ENCODE measurements around the gene ANKRD10. TPM values are rescaled to one million over a fixed set of nuclear protein-coding genes. Genes with fewer than 3 reads are reported as not detected.

Gene ANKRD10
- total and polyA plus RNA-seq, 2 donors (not counting 3 experiments of a cell fraction or from before 2014, with no cell fraction given): 44.5 to 94.1 TPM

- intact Hi-C loops (cut with micrococcal nuclease): no loop called here
- H3K27me3 ChIP-seq (ENCODE audit: control insufficient read depth in 2 of 2, insufficient read depth in 2 of 2, low read length in 2 of 2): no peaks in the 10 kb centered on the region
- no peaks in the 10 kb centered on the region for H3K9me1 ChIP-seq (replicated peaks; ENCODE audit: control insufficient read depth, extremely low read depth, insufficient read depth, low read length)
- H3K9ac ChIP-seq (replicated peaks; ENCODE audit: extremely low read depth, insufficient read depth, low read length): no peak overlapping the region
- TF ChIP-seq POLR2A (IDR thresholded peaks at IDR 0.05; ENCODE audit: low read depth, low read length) (no peak), JUN (IDR thresholded peaks at IDR 0.05; ENCODE audit: borderline replicate concordance, insufficient read depth, insufficient read length, low read depth) (no peak), EZH2 (IDR thresholded peaks at IDR 0.05; ENCODE audit: borderline replicate concordance, low read depth, low read length, severe bottlenecking) (no peak), FOS (IDR thresholded peaks at IDR 0.05; ENCODE audit: borderline replicate concordance, insufficient read depth, low read length) (no peak), GATA2 (IDR thresholded peaks at IDR 0.05; ENCODE audit: insufficient read depth, insufficient read length, low read depth, low read length) (no peak), MAX (IDR thresholded peaks at IDR 0.05; ENCODE audit: insufficient read depth, insufficient read length) (no peak), MYC (IDR thresholded peaks at IDR 0.05; ENCODE audit: low read depth, low read length) (no peak), POLR2AphosphoS5 (IDR thresholded peaks at IDR 0.05; ENCODE audit: insufficient read depth, low read depth, low read length) (no peak), CTCF (IDR thresholded peaks at IDR 0.05; ENCODE audit: extremely low read depth in 1 of 2, insufficient read depth in 1 of 2, low read depth in 1 of 2, low read length in 2 of 2) (no peak)
- DNase-seq (ENCODE audit: low read depth, low spot score) (no peak), FAIRE-seq (no peak)
- H3K4me2 ChIP-seq (ENCODE audit: insufficient read depth, low read length): no peak overlapping the region
- no peaks in the 10 kb centered on the region for H4K20me1 ChIP-seq (replicated peaks; ENCODE audit: control insufficient read depth, extremely low read depth, insufficient read depth, low read length)
- dilution Hi-C loops (cut with MboI; ENCODE audit: extremely low pct_ligation_motif_present, low sequenced_read_pairs): no loop called here
- no TSS peak for BruUV-seq (replicated peaks)
- POLR2A ChIA-PET: no interaction called here
- H3K36me3 ChIP-seq (ENCODE audit: control insufficient read depth in 2 of 2, extremely low read depth in 1 of 2, insufficient read depth in 2 of 2, low read length in 2 of 2): no peaks in the 10 kb centered on the region
- H3K4me3 ChIP-seq (replicated peaks in 1 of 3; ENCODE audit: insufficient read depth in 1 of 3, low read depth in 1 of 3, low read length in 3 of 3): no peak overlapping the region
- CTCF ChIA-PET: interaction anchor here (1.4 kb wide), 1 partner anchor 200 kb away, joined by 4 read pairs; no protein-coding TSS in a partner anchor
- no peak overlapping the region for H2AFZ ChIP-seq (ENCODE audit: low read depth, low read length)
- H3K27ac ChIP-seq (ENCODE audit: insufficient read depth, low read depth, low read length): no peak overlapping the region
- H3K9me3 ChIP-seq (replicated peaks; ENCODE audit: control insufficient read depth, insufficient read depth, low read length): no peaks in the 10 kb centered on the region
- H3K79me2 ChIP-seq (ENCODE audit: control insufficient read depth, insufficient read depth, low read length): no peaks in the 10 kb centered on the region
- H3K4me1 ChIP-seq (ENCODE audit: control insufficient read depth, extremely low read depth, insufficient read depth, low read length): peaks cover 14% of the 10 kb centered on the region
Observed at GRCh38 chr13:110867380-110867779, 47.5 kb downstream of the ANKRD10 start.

Data from endothelial cell of umbilical vein (primary cell).